ENCODE measurements around the gene RRP12. TPM values are rescaled to one million over a fixed set of nuclear protein-coding genes. Genes with fewer than 3 reads are reported as not detected.
"Not testable (repeated sequence)": the region's sequence is repeated elsewhere in the genome, so short reads cannot be mapped to it uniquely, and the experiment has no call there.

Gene RRP12
- total RNA-seq, 2 donors from 2014 or later = 29.6 to 61.9 TPM

- H3K9me3 Mint-ChIP-seq = no peaks in the 10 kb centered on the region
- peaks cover 20% of the 10 kb centered on the region for H3K36me3 Mint-ChIP-seq (ENCODE audit: low read depth)
- no peak overlapping the region for H3K4me3 Mint-ChIP-seq
- no peaks in the 10 kb centered on the region for H3K27me3 Mint-ChIP-seq
- no peak overlapping the region for H3K27ac Mint-ChIP-seq
- no peak for ATAC-seq (replicated peaks)
- no peaks in the 10 kb centered on the region for H3K4me1 Mint-ChIP-seq
Measured at GRCh38 chr10:97347317-97347716, 53.8 kb downstream of the RRP12 start.

- H3K36me3 Mint-ChIP-seq (ENCODE audit: low read depth); ATAC-seq (replicated peaks); H3K27me3 Mint-ChIP-seq; H3K4me1 Mint-ChIP-seq; H3K9me3 Mint-ChIP-seq; H3K4me3 Mint-ChIP-seq; H3K27ac Mint-ChIP-seq: not testable (repeated sequence)
Measured at GRCh38 chr10:97343664-97344063, 57.5 kb downstream of the RRP12 start.

DNA sequence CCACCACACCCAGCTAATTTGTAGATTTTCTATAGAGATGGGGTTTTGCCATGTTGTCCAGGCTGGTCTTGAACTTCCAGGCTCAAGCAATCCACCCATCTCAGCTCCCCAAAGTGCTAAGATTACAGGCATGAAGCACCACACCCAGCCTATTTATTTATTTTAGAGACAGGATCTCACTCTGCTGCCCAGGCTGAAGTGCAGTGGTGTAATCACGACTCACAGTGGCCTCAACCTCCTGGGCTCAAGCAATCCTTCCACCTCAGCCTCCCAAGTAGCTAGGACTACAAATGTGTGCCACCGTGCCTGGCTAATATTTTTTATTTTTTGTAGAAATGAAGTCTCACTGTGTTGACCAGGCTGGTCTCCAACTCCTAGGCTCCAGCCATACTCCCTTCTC is 59.7 kb downstream of the RRP12 start:
- no peak for ATAC-seq (replicated peaks)
- Mint-ChIP-seq H3K27ac (no peak overlapping the region), H3K27me3 (no peaks in the 10 kb centered on the region), H3K4me3 (no peak overlapping the region), H3K4me1 (no peaks in the 10 kb centered on the region), H3K9me3 (no peaks in the 10 kb centered on the region), H3K36me3 (ENCODE audit: low read depth) (no peaks in the 10 kb centered on the region)

DNA sequence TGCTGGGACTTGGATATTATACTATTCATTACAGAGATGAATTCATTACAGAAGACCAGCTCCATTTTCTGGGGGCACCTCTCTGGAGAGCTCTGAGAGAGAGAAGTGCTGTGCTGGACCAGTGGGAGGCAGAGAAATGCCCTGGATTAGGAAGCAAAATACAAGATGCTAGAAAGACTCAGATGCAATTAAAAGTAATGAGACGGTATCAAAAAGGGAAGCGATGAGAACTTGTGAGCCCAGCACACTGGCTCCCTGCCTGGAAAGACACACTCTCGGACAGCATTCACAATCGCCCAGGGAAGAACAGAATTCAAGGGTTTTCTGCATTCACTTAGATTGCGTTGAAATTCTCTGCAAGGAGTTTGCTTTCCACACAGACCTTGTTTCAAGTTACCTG is 63.1 kb downstream of the RRP12 start:
- Mint-ChIP-seq H3K27ac (no peak overlapping the region), H3K4me3 (no peak overlapping the region)

DNA sequence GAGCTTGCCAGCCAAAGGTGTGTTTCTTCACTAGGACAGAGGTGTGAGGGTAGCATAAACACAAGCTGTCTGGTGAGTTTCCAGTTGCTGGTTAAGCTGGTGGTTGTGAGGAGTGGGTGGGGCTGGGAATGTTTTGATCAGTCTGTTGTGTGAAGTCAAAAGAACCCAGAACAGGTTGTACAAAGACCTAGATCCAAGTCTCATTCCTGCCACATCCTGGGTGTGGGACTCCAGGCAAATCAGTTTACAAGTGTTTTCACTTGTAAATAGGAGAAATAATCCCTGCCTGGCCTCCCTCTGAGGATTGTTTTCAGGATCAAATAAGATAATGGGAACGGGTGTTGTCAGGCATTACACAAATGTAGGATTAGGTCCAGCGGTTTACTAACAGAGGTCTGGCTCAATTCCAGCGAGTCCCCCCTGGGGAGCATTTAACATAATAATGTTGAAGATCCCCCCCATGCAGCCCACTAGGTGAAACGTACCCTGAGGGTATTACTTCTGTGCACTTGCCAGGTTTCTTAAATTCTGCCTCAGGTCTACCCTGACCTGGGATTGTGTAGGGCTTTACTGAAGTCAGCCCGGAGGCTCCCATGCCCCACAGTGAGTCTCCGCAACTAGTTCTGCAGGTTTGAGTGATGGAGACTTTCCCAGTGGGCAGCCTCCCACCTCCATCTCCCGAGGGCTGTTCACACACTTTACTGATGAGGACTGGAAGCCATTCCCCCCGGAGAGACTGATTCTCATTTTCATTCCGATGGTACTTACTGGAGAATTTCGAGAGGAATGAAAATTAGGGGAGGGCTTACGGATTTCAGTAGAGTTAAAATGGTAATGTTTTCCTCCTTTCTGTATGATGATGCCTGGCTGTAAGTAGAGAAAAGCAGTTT is 64.0 kb downstream of the RRP12 start:
- Mint-ChIP-seq H3K36me3 (ENCODE audit: low read depth) (peaks cover 14% of the 10 kb centered on the region), H3K27me3 (no peaks in the 10 kb centered on the region), H3K4me3 (no peak overlapping the region), H3K9me3 (no peaks in the 10 kb centered on the region), H3K4me1 (peaks cover 14% of the 10 kb centered on the region), H3K27ac (peak overlapping the region; percentile 54)
- no peak for ATAC-seq (replicated peaks)

More for the DNA sequence above, 63.1 kb downstream of the RRP12 start:
- Mint-ChIP-seq H3K36me3 (ENCODE audit: low read depth) (peaks cover 6% of the 10 kb centered on the region), H3K4me1 (peaks cover 6% of the 10 kb centered on the region), H3K9me3 (no peaks in the 10 kb centered on the region), H3K27me3 (no peaks in the 10 kb centered on the region)
- ATAC-seq (replicated peaks) = no peak

GRCh38 chr10:97336446-97336845 is 64.7 kb downstream of the RRP12 start:
- peaks cover 16% of the 10 kb centered on the region for H3K36me3 Mint-ChIP-seq (ENCODE audit: low read depth)
- no peaks in the 10 kb centered on the region for H3K27me3 Mint-ChIP-seq
- H3K4me1 Mint-ChIP-seq = peaks cover 19% of the 10 kb centered on the region
- no peak for ATAC-seq (replicated peaks)
- H3K27ac Mint-ChIP-seq = peak overlapping the region; percentile 54
- no peaks in the 10 kb centered on the region for H3K9me3 Mint-ChIP-seq
- H3K4me3 Mint-ChIP-seq = peak overlapping the region; percentile 44

- Mint-ChIP-seq H3K27ac (peak overlapping the region; percentile 54), H3K4me1 (peaks cover 23% of the 10 kb centered on the region), H3K27me3 (no peaks in the 10 kb centered on the region), H3K36me3 (ENCODE audit: low read depth) (peaks cover 16% of the 10 kb centered on the region), H3K4me3 (peak overlapping the region; percentile 44), H3K9me3 (no peaks in the 10 kb centered on the region)
- no peak for ATAC-seq (replicated peaks)
Measured at GRCh38 chr10:97336006-97336405, 65.1 kb downstream of the RRP12 start.

DNA sequence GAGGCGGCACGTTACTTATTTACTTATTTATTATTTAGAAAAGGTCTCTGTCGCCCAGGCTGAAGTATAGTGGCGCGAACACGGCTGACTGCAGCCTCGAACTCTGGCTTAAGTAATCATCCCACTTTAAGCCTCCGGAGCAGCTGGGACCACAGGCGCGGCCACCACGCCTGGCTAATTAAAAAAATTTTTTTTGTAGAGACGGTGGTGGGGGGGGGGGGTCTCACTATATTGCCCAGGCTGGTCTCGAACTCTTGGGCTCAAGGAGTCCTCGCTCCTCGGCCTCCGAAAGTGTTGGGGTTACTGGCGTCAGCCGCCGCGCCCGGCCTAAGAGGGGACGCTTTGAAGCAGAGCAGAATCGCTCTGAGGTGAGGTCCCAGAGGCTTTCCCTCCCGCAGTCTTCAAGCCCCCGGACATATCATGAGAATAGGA is 65.9 kb downstream of the RRP12 start:
- Mint-ChIP-seq H3K4me3 (peak overlapping the region; percentile 44), H3K36me3 (ENCODE audit: low read depth) (peaks cover 16% of the 10 kb centered on the region), H3K27me3 (no peaks in the 10 kb centered on the region), H3K4me1 (peaks cover 23% of the 10 kb centered on the region), H3K9me3 (no peaks in the 10 kb centered on the region), H3K27ac (no peak overlapping the region)
- no peak for ATAC-seq (replicated peaks)

- Mint-ChIP-seq H3K27me3 (no peaks in the 10 kb centered on the region), H3K4me1 (peaks cover 27% of the 10 kb centered on the region), H3K4me3 (peak within 1 kb of the TSS; percentile 99), H3K36me3 (ENCODE audit: low read depth) (peaks cover 16% of the 10 kb centered on the region), H3K9me3 (no peaks in the 10 kb centered on the region), H3K27ac (peak within 1 kb of the TSS; percentile 94)
- ATAC-seq (replicated peaks) = peak; percentile 85
Measured at GRCh38 chr10:97334370-97335175, 66.6 kb downstream of the RRP12 start, which contains the start of gene FRAT2. FRAT2 (minus strand) TSS chr10:97334729; CDS start chr10:97334572, 157 bp downstream.

DNA sequence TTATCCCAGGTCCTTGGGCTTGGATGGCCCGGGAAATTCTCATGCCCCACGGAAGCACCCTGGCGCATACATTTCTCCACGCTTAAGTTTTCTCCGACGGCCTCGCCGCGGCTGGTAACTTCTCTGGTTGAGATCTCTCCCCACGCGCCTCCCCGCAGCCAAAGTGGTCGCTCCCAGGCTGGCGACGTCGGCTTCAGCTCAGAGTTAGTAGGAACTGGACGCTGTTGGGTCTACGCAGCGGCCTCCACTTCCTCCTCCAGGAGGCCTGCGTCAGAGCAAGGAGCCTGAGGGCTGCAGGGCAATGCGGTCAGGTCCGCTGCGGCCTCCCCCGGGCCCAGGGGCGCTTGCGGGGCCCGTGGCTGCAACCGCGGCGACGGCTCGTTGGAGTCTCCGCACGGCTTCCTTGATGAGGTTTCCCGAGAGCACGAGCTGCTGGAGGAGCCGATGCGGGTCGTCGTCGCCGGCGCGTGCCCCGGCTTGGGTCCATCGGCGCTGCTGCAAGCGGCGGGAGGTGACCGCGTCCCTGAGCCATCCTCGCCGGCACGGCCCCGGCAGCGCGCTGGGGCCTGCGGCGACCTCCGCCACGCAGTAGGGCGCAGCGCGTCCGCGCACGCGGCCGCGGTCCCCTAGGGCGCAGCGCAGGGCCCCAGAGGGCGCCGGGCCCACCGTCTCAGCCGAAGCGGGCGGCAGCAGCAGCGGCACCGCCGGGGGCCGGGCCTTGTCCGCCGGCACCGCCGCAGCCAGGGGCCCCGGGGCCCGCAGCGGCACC is 67.4 kb downstream of the RRP12 start:
- H3K9me3 Mint-ChIP-seq = no peaks in the 10 kb centered on the region
- peak overlapping the region; percentile 99 for H3K4me3 Mint-ChIP-seq
- H3K27ac Mint-ChIP-seq = peak overlapping the region; percentile 94
- H3K4me1 Mint-ChIP-seq = peaks cover 28% of the 10 kb centered on the region
- ATAC-seq (replicated peaks) = peak; percentile 53
- H3K36me3 Mint-ChIP-seq (ENCODE audit: low read depth) = peaks cover 16% of the 10 kb centered on the region
- H3K27me3 Mint-ChIP-seq = no peaks in the 10 kb centered on the region

DNA sequence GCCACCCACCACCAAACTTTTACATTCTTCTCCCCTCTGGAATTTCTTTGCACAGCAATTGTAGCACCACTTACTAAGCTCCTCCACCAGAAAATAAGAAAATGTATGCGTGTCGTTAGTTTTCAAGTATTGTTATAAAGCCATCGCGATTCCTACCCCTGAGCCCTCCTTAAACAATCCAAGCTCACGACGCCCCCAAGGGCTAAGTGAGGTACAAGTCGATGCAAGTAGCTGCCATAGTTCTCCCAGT is 67.9 kb downstream of the RRP12 start:
- Mint-ChIP-seq H3K27ac (peak overlapping the region; percentile 94), H3K9me3 (no peaks in the 10 kb centered on the region), H3K4me3 (peak overlapping the region; percentile 99), H3K27me3 (no peaks in the 10 kb centered on the region), H3K4me1 (peaks cover 30% of the 10 kb centered on the region), H3K36me3 (ENCODE audit: low read depth) (peaks cover 16% of the 10 kb centered on the region)
- ATAC-seq (replicated peaks) = no peak

- no peaks in the 10 kb centered on the region for H3K27me3 Mint-ChIP-seq
- no peak for ATAC-seq (replicated peaks)
- no peaks in the 10 kb centered on the region for H3K9me3 Mint-ChIP-seq
- peak overlapping the region; percentile 94 for H3K27ac Mint-ChIP-seq
- H3K4me1 Mint-ChIP-seq = peaks cover 34% of the 10 kb centered on the region
- H3K36me3 Mint-ChIP-seq (ENCODE audit: low read depth) = peaks cover 16% of the 10 kb centered on the region
- peak overlapping the region; percentile 99 for H3K4me3 Mint-ChIP-seq
Measured at GRCh38 chr10:97332591-97333350, 68.4 kb downstream of the RRP12 start.

DNA sequence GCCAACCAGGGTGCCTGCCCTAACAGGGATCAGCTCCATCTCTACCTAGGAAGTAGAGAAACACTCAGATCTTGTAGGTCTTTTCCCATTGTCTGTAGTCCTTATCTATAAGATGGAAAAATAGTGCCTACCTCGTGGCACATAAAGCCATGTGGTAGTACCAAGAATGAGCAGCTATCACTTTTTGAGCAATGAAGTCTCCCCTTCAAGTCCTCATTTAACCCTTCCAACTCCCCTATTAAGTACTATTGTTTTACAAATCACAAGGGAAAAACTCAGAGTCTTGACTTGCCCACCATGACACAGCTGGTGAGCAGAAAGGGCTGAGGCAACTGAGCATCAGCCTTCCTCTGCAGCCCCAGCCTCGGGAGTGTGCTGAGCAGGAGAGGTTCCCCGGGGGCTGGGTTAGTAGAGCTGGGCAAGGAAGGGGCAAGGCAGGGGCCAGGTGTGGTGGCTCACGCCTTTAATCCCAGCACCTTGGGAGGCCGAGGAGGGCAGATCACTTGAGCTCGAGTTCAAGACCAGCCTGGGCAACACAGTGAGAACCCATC is 69.9 kb downstream of the RRP12 start:
- Mint-ChIP-seq H3K36me3 (ENCODE audit: low read depth) (peaks cover 16% of the 10 kb centered on the region), H3K4me3 (peak overlapping the region; percentile 99), H3K4me1 (peaks cover 41% of the 10 kb centered on the region), H3K9me3 (no peaks in the 10 kb centered on the region), H3K27ac (peak overlapping the region; percentile 84), H3K27me3 (no peaks in the 10 kb centered on the region)
- no peak for ATAC-seq (replicated peaks)
